ENCODE results near the gene SEC14L2.

The SEC14L2 gene

DNA sequence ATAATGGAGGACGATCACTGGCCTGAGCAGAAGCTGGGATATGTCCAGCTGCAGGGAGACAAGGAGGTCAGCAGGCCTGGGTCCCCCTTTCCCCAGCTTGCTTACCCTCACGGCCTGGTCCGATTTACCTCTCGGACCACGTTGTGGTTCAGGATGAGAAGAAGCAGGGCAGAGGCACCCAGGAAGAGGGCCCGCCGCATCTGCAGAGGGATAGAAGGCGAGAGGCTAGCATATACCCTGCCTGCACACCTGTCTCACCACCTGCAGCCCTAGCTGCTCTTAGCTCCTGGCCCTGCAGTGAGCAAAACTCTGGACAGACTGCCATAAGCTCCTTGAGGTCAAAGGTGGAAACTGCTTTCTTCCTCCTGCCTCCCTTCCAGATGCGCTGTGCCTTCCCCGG, 10.9 kb upstream of the SEC14L2 start:
- peaks cover 6% of the 10 kb centered on the region for H3K9me3 ChIP-seq (ENCODE audit: insufficient read depth, low read depth, low read length)
- H3K23ac ChIP-seq (ENCODE audit: low read length) = no peak overlapping the region
- H3K4me2 ChIP-seq (ENCODE audit: low read length) = no peak overlapping the region
- H2AFZ ChIP-seq (ENCODE audit: insufficient read depth, low read length, poor library complexity) = no peak overlapping the region
- H4K91ac ChIP-seq (ENCODE audit: low read depth, low read length) = no peak overlapping the region
- H4K12ac ChIP-seq (ENCODE audit: low read depth, low read length) = no peak overlapping the region
- no peaks in the 10 kb centered on the region for H3K79me2 ChIP-seq (ENCODE audit: control insufficient read depth, insufficient read depth, low read length, poor library complexity)
- no peak overlapping the region for H3K9ac ChIP-seq (ENCODE audit: low read length)
- no peak overlapping the region for H3K18ac ChIP-seq (ENCODE audit: low read length)
- H3K36me3 ChIP-seq (ENCODE audit: control insufficient read depth in 1 of 2, insufficient read depth in 2 of 2, low read length in 2 of 2) = peaks cover 26% of the 10 kb centered on the region in 2 experiments
- no peak overlapping the region for H2BK12ac ChIP-seq (ENCODE audit: low read length)
- H2BK120ac ChIP-seq (ENCODE audit: insufficient read depth, low read length, poor library complexity) = no peak overlapping the region
- no peak for DNase-seq
- WGBS (ENCODE audit: extremely low coverage, insufficient coverage, insufficient read length) = no CpG with 5 or more reads among the region's 10 CpGs
- H3K4ac ChIP-seq (ENCODE audit: low read depth, low read length) = no peak overlapping the region
- no peak overlapping the region for H3K14ac ChIP-seq (ENCODE audit: low read length)
- H2BK5ac ChIP-seq (ENCODE audit: low read depth, low read length, poor library complexity) = no peak overlapping the region
- H3K4me3 ChIP-seq (ENCODE audit: low read depth, low read length) = no peak overlapping the region
- peaks cover 5 to 9% of the 10 kb centered on the region in 2 experiments for H3K4me1 ChIP-seq (ENCODE audit: control insufficient read depth in 1 of 2, insufficient read depth in 2 of 2, low read length in 2 of 2)
- no peaks in the 10 kb centered on the region for H3K27me3 ChIP-seq (ENCODE audit: insufficient read depth, low read length)
- no peak overlapping the region for H2AK5ac ChIP-seq (ENCODE audit: low read length)
- no peak overlapping the region for H4K8ac ChIP-seq (ENCODE audit: low read depth, low read length)
- H3K27ac ChIP-seq (ENCODE audit: low read depth, low read length) = no peak overlapping the region
- H3K79me1 ChIP-seq (ENCODE audit: low read length) = peaks cover 6% of the 10 kb centered on the region

GRCh38 chr22:30386608-30386959, 10.2 kb upstream of the SEC14L2 start:
- H3K79me2 ChIP-seq (ENCODE audit: control insufficient read depth, insufficient read depth, low read length, poor library complexity) = no peaks in the 10 kb centered on the region
- H2BK12ac ChIP-seq (ENCODE audit: low read length) = no peak overlapping the region
- H3K9ac ChIP-seq (ENCODE audit: low read length) = peak overlapping the region; percentile 42
- peak overlapping the region; percentile 24 for H3K27ac ChIP-seq (ENCODE audit: low read depth, low read length)
- peaks cover 9% of the 10 kb centered on the region for H3K9me3 ChIP-seq (ENCODE audit: insufficient read depth, low read depth, low read length)
- peak overlapping the region; percentile 82 for H3K4me3 ChIP-seq (ENCODE audit: low read depth, low read length)
- peak overlapping the region; percentile 87 for H2AK5ac ChIP-seq (ENCODE audit: low read length)
- H3K4ac ChIP-seq (ENCODE audit: low read depth, low read length) = peak overlapping the region; percentile 70
- peaks cover 20% of the 10 kb centered on the region in 2 experiments for H3K36me3 ChIP-seq (ENCODE audit: control insufficient read depth in 1 of 2, insufficient read depth in 2 of 2, low read length in 2 of 2)
- peak overlapping the region; percentile 53 for H2AFZ ChIP-seq (ENCODE audit: insufficient read depth, low read length, poor library complexity)
- peak overlapping the region; percentile 64 for H3K14ac ChIP-seq (ENCODE audit: low read length)
- H3K23ac ChIP-seq (ENCODE audit: low read length) = no peak overlapping the region
- no peak overlapping the region for H2BK5ac ChIP-seq (ENCODE audit: low read depth, low read length, poor library complexity)
- no peaks in the 10 kb centered on the region for H3K27me3 ChIP-seq (ENCODE audit: insufficient read depth, low read length)
- H3K4me2 ChIP-seq (ENCODE audit: low read length) = peak overlapping the region; percentile 65
- DNase-seq = no peak
- WGBS (ENCODE audit: extremely low coverage, insufficient coverage, insufficient read length) = no CpG with 5 or more reads among the region's 10 CpGs
- peak overlapping the region; percentile 72 for H4K12ac ChIP-seq (ENCODE audit: low read depth, low read length)
- no peak overlapping the region for H2BK120ac ChIP-seq (ENCODE audit: insufficient read depth, low read length, poor library complexity)
- H3K79me1 ChIP-seq (ENCODE audit: low read length) = peaks cover 6% of the 10 kb centered on the region
- peaks cover 5 to 9% of the 10 kb centered on the region in 2 experiments for H3K4me1 ChIP-seq (ENCODE audit: control insufficient read depth in 1 of 2, insufficient read depth in 2 of 2, low read length in 2 of 2)
- peak overlapping the region; percentile 89 for H4K91ac ChIP-seq (ENCODE audit: low read depth, low read length)
- H3K18ac ChIP-seq (ENCODE audit: low read length) = peak overlapping the region; percentile 86
- peak overlapping the region; percentile 85 for H4K8ac ChIP-seq (ENCODE audit: low read depth, low read length)

- Histone ChIP-seq H3K36me3 (ENCODE audit: control insufficient read depth in 1 of 2, insufficient read depth in 2 of 2, low read length in 2 of 2) (peaks cover 16 to 17% of the 10 kb centered on the region in 2 experiments), H2AK5ac (ENCODE audit: low read length) (peak within 1 kb of the TSS; percentile 87), H2AFZ (ENCODE audit: insufficient read depth, low read length, poor library complexity) (peak within 1 kb of the TSS; percentile 59), H4K8ac (ENCODE audit: low read depth, low read length) (peak within 1 kb of the TSS; percentile 85), H3K4ac (ENCODE audit: low read depth, low read length) (peak within 1 kb of the TSS; percentile 70), H2BK12ac (ENCODE audit: low read length) (no peak within 1 kb of the TSS), H3K9ac (ENCODE audit: low read length) (peak within 1 kb of the TSS; percentile 42), H3K14ac (ENCODE audit: low read length) (peak within 1 kb of the TSS; percentile 82), H3K79me2 (ENCODE audit: control insufficient read depth, insufficient read depth, low read length, poor library complexity) (no peaks in the 10 kb centered on the region), H3K79me1 (ENCODE audit: low read length) (peaks cover 6% of the 10 kb centered on the region), H3K18ac (ENCODE audit: low read length) (peak within 1 kb of the TSS; percentile 86), H2BK120ac (ENCODE audit: insufficient read depth, low read length, poor library complexity) (peak within 1 kb of the TSS; percentile 53), H4K12ac (ENCODE audit: low read depth, low read length) (peak within 1 kb of the TSS; percentile 72), H3K4me2 (ENCODE audit: low read length) (peak within 1 kb of the TSS; percentile 65), H4K91ac (ENCODE audit: low read depth, low read length) (peak within 1 kb of the TSS; percentile 89), H3K23ac (ENCODE audit: low read length) (no peak within 1 kb of the TSS), H2BK5ac (ENCODE audit: low read depth, low read length, poor library complexity) (peak within 1 kb of the TSS; percentile 71), H3K9me3 (ENCODE audit: insufficient read depth, low read depth, low read length) (peaks cover 9% of the 10 kb centered on the region), H3K27ac (ENCODE audit: low read depth, low read length) (peak within 1 kb of the TSS; percentile 24), H3K4me1 (ENCODE audit: control insufficient read depth in 1 of 2, insufficient read depth in 2 of 2, low read length in 2 of 2) (peaks cover 5 to 9% of the 10 kb centered on the region in 2 experiments), H3K4me3 (ENCODE audit: low read depth, low read length) (peak within 1 kb of the TSS; percentile 82), H3K27me3 (ENCODE audit: insufficient read depth, low read length) (no peaks in the 10 kb centered on the region)
- no CpG with 5 or more reads among the region's 95 CpGs for WGBS (ENCODE audit: extremely low coverage, insufficient coverage, insufficient read length)
- DNase-seq = peak; percentile 79 to 90
These were observed 9.6 kb upstream of the SEC14L2 start, which contains the start of gene RNF215 for GRCh38 chr22:30386960-30387827. TSS of gene RNF215 (minus strand) at chr22:30387411. CDS start at chr22:30387313, 98 bp downstream.

GRCh38 chr22:30390974-30391691, 5.7 kb upstream of the SEC14L2 start:
- Histone ChIP-seq H3K23ac (ENCODE audit: low read length) (no peak overlapping the region), H4K8ac (ENCODE audit: low read depth, low read length) (no peak overlapping the region), H3K27ac (ENCODE audit: low read depth, low read length) (no peak overlapping the region), H2BK120ac (ENCODE audit: insufficient read depth, low read length, poor library complexity) (no peak overlapping the region), H2BK5ac (ENCODE audit: low read depth, low read length, poor library complexity) (no peak overlapping the region), H3K36me3 (ENCODE audit: control insufficient read depth in 1 of 2, insufficient read depth in 2 of 2, low read length in 2 of 2) (no peaks in the 10 kb centered on the region), H2BK12ac (ENCODE audit: low read length) (no peak overlapping the region), H3K14ac (ENCODE audit: low read length) (no peak overlapping the region), H3K27me3 (ENCODE audit: insufficient read depth, low read length) (no peaks in the 10 kb centered on the region), H3K79me1 (ENCODE audit: low read length) (peaks cover 6% of the 10 kb centered on the region), H3K9ac (ENCODE audit: low read length) (no peak overlapping the region), H3K79me2 (ENCODE audit: control insufficient read depth, insufficient read depth, low read length, poor library complexity) (no peaks in the 10 kb centered on the region), H3K4ac (ENCODE audit: low read depth, low read length) (no peak overlapping the region), H4K91ac (ENCODE audit: low read depth, low read length) (no peak overlapping the region), H2AK5ac (ENCODE audit: low read length) (no peak overlapping the region), H3K4me3 (ENCODE audit: low read depth, low read length) (no peak overlapping the region), H3K4me1 (ENCODE audit: control insufficient read depth in 1 of 2, insufficient read depth in 2 of 2, low read length in 2 of 2) (peaks cover 5 to 8% of the 10 kb centered on the region in 2 experiments), H3K9me3 (ENCODE audit: insufficient read depth, low read depth, low read length) (peaks cover 7% of the 10 kb centered on the region), H3K4me2 (ENCODE audit: low read length) (no peak overlapping the region), H4K12ac (ENCODE audit: low read depth, low read length) (no peak overlapping the region), H2AFZ (ENCODE audit: insufficient read depth, low read length, poor library complexity) (no peak overlapping the region), H3K18ac (ENCODE audit: low read length) (no peak overlapping the region)
- WGBS (ENCODE audit: extremely low coverage, insufficient coverage, insufficient read length) = no CpG with 5 or more reads among the region's 5 CpGs
- peak; percentile 45 to 71 for DNase-seq

All from trophoblast cell (in vitro differentiated cells and primary cell).